Measurements from ENCODE around the gene GRID2.

Gene GRID2

DNA sequence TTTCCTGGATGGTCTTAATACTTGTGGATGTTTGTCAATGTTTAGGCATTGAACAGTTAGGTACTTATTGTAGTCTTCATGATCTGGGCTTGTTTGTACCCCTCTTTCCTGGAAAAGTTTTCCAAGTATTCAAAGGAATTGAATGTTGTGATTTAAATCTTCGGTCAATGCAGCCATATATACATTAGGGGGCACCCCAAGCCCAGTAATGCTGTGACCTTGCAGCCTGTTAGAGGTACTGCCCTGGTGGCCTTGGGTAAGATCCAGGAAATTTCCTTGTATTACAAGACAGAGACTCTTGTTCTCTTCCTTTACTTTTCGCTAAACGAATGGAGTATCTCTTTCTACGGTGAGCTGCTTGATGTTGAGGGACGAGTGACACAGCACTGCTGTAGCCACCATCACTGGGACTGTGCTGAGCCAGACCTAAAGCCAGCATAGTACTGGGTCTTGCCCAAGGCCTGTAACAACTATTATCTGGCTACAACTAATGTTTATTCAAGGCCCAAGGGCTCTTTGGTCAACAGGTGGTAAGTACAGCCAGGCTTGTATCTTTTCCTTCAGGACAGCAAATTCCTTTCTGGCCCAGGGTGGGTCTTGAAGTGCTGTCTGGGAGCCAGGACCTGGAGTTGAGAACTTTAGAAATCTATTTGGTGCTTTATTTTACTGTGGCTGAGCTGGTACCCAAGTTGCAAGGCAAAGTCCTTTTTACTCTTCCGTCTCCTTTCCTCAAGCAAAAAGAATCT lies 1406.5 kb downstream of the GRID2 start:
- peak; percentile 6 for DNase-seq (ENCODE audit: low spot score)
- TF ChIP-seq, protein P1, sequence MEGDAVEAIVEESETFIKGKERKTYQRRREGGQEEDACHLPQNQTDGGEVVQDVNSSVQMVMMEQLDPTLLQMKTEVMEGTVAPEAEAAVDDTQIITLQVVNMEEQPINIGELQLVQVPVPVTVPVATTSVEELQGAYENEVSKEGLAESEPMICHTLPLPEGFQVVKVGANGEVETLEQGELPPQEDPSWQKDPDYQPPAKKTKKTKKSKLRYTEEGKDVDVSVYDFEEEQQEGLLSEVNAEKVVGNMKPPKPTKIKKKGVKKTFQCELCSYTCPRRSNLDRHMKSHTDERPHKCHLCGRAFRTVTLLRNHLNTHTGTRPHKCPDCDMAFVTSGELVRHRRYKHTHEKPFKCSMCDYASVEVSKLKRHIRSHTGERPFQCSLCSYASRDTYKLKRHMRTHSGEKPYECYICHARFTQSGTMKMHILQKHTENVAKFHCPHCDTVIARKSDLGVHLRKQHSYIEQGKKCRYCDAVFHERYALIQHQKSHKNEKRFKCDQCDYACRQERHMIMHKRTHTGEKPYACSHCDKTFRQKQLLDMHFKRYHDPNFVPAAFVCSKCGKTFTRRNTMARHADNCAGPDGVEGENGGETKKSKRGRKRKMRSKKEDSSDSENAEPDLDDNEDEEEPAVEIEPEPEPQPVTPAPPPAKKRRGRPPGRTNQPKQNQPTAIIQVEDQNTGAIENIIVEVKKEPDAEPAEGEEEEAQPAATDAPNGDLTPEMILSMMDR (IDR thresholded peaks at IDR 0.05; ENCODE audit: borderline replicate concordance, control extremely low read depth, extremely low read depth, insufficient read depth, missing control alignments): peak; percentile 35

DNA sequence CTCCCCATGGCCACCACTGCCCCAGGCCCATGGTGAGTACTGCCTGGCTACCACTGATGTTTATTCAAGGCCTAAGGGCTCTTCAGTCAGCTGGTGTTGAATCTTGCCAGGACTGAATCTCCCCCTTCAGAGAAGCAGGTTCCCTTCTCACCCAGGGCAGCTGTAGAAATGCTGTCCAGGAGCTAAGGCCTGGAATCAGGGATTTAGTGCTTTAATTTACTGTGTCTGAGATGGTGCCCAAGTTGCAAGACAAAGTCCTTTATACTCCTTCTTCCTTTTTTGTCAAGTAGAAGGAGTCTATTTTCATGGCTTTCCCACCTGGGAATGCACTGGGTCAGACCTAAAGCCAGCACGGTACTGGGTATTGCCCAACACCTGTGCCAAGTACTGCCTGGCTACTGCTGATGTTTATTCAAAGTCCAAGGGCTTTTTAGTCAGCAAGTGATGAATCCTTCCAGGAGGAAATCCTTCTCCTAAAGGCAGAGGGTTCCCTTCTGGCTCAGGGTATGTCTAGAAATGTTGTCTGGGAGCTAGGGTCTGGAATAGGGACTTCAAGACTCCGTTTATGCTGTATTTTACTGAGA lies 1407.2 kb downstream of the GRID2 start:
- TF ChIP-seq, protein P1 (IDR thresholded peaks at IDR 0.05; ENCODE audit: borderline replicate concordance, control extremely low read depth, extremely low read depth, insufficient read depth, missing control alignments): no peak
- in situ Hi-C loops (cut with MboI; ENCODE audit: low sequenced_read_pairs, unreplicated experiment): no loop called here
- no peak for DNase-seq (ENCODE audit: low spot score)

More for the DNA sequence above, 1406.5 kb downstream of the GRID2 start:
- in situ Hi-C loops (cut with MboI; ENCODE audit: low sequenced_read_pairs, unreplicated experiment): no loop called here

DNA sequence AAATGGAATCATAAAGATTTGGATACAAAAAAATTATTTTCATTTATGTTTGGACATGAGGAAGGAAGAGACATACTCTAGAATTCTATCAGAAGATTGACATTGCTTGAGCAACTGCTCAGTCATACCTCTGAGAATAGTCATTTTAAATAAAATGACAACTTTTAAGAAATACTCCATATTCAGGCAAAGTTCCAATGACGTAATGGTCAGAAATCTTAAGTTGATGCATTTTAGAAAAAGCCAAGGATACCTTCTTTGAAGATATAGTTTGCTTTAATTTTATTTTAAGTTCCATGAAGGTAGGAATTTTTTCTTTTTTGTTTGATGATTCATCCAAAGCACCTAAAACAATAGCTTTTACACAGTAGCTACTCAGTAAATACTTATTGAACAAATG lies 1414.5 kb downstream of the GRID2 start:
- in situ Hi-C loops (cut with MboI; ENCODE audit: low sequenced_read_pairs, unreplicated experiment): no loop called here
- TF ChIP-seq, protein P1 (IDR thresholded peaks at IDR 0.05; ENCODE audit: borderline replicate concordance, control extremely low read depth, extremely low read depth, insufficient read depth, missing control alignments): no peak
- DNase-seq (ENCODE audit: low spot score): no peak

DNA sequence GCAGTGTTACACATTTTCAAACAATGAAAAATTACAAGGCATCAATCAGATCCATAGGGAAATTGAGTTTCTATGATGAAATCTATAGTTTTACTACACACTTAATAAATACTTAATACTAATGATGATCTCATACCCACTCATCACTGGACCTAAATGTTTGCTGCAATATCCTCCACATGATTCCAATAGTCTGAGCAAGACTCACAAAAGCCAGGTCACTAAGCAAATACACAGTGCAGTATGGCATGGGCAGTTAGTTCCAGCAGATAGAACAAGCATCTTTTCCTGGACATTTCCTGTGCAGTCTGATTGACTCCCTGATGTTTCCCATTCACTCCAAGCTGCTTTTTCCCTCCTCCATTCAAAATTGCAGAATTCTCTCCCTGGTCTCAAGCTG lies 1415.8 kb downstream of the GRID2 start:
- in situ Hi-C loops (cut with MboI; ENCODE audit: low sequenced_read_pairs, unreplicated experiment): no loop called here
- TF ChIP-seq, protein P1 (IDR thresholded peaks at IDR 0.05; ENCODE audit: borderline replicate concordance, control extremely low read depth, extremely low read depth, insufficient read depth, missing control alignments): no peak
- DNase-seq (ENCODE audit: low spot score): no peak

DNA sequence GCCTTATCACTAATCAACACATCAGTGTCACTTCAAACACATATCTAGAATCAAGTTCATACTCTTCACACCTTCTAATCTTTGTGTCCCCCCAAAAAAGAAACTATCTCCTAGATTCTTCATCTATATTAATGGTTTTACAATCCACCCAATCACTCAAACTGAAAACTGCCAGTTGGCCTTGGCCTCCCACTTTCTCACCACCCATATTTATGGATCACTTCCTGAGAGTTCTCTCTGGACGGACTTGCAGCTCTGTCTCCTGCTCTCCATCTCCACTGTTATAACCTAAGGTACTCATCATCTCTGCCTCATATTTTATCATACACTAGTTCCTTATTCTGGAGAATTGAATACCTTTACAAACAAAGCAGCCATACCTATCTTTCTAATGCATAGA lies 1418.7 kb downstream of the GRID2 start:
- TF ChIP-seq, protein P1 (IDR thresholded peaks at IDR 0.05; ENCODE audit: borderline replicate concordance, control extremely low read depth, extremely low read depth, insufficient read depth, missing control alignments): no peak
- in situ Hi-C loops (cut with MboI; ENCODE audit: low sequenced_read_pairs, unreplicated experiment): no loop called here
- DNase-seq (ENCODE audit: low spot score): no peak

DNA sequence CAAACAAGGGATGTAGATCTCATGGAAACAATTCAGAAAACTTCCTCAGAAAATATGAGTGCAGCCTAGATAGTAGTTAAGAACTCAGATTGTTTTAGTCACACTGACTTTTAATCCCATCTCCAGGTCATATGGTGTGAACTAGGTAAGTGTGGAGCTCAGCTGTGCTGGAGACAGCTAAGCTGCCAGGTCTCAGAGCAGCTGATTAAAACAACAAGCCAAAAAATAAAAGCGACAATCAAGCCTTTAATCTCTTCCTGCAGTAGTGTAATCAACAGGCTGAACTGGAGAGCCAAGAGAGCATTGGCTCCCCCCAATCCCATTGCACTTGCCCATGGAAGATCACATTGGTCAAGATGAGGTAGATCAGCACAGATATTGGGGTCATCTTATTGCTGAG lies 1426.5 kb downstream of the GRID2 start:
- TF ChIP-seq, protein P1 (IDR thresholded peaks at IDR 0.05; ENCODE audit: borderline replicate concordance, control extremely low read depth, extremely low read depth, insufficient read depth, missing control alignments): no peak
- DNase-seq (ENCODE audit: low spot score): no peak
- in situ Hi-C loops (cut with MboI; ENCODE audit: low sequenced_read_pairs, unreplicated experiment): no loop called here
